ENCODE measurements around the gene DMWD.

DMWD gene

GRCh38 chr19:45785781-45786532, 6.7 kb downstream of the DMWD start:
- DNase-seq (ENCODE audit: low read depth) = no peak

DNA sequence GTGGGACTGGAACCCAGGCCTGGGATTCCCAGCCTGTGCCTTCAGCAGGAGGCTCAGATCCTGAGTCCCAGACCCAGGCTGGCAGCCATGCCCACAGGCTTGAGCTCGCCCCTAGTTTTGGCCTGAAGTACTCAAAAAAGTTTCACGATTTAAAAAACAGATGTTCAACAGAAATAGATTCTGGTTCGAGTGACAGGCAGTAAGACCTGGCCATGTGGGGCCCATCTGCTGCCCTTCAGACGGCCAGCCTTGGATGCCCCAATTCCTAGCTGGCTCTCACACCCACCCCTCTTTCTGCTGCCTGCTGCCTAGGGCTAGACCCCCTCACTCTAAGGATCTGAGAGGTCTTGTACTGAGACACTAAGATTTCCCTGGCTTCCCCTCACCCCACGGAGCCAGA, 7.5 kb downstream of the DMWD start:
- DNase-seq (ENCODE audit: low read depth) = no peak

DNA sequence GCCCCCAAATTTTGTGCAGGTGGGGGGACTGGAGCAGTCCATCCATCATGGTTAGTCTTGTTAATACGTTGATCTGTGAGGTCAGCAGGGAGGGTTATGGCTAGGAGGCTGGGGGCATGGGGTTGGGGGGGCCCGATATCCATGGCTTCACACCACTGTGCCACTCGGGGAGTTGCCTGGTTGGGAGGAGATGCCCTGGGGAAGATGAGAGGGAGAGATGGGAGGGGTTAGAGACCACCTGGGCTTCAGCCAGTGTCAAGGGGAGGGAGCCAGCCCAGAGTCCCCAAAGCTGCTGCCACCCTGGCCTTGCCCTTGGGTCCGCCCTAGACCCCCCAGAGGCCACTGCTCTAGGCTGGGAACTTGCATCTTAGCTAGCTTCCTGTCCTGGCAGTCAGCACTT, 8.5 kb downstream of the DMWD start:
- no peak for DNase-seq (ENCODE audit: low read depth)

- DNase-seq (ENCODE audit: low read depth) = no peak
These were observed 9.5 kb downstream of the DMWD start for GRCh38 chr19:45782820-45783785.

GRCh38 chr19:45782162-45782691, 10.4 kb downstream of the DMWD start, which contains the start of gene DMPK:
DMPK (minus strand) TSS chr19:45782490; CDS start chr19:45782352, 138 bp downstream.
- DNase-seq (ENCODE audit: low read depth) = no peak

DNA sequence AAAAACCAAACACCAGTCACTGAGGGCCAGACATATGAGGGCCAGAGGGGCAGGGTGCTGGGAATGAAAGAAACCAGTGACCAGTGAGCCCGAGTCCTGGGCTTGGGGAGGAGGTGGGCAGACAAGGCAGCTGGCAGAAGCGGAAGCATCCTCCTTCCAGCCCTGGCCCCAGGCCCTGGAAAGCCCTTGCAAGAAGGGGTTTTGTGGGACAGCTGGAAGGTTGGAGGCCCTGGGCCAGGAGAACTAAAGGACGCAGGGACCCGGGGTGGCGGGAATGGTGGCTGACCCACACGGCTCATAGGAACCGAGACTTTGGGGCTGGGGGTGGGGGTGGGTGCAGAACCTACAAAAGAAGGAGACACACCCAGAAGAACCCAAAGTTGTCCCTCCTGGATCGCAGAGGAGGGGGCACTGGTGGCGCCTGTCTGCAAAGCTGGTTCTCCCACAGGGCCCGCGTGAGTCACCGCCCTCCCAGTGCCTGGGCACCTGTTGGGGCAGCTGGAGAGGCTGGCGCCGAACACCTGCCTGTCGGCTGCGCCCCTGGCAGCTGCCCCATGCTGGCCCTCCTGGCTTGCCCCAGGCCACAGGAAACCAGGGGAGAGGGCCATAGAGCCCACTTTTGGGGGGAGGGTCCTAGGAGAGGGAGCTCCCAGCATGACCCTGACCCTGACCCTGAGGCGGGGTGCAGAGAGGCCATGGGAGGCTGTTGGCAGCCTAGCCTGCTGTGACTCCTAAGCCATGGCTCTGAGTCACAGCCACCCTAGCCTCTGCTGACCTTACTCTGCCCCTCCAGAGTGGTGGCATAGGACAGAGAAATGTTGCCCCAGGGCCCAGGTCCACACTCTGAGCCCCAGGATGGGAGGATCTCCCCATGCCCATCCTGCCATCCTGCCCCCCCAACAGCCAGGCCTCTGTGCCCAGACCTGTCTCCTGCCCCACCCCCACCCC, 11.2 kb downstream of the DMWD start:
- no peak for DNase-seq (ENCODE audit: low read depth)

- DNase-seq (ENCODE audit: low read depth) = no peak
These were observed 12.0 kb downstream of the DMWD start for GRCh38 chr19:45780448-45781213.

DNA sequence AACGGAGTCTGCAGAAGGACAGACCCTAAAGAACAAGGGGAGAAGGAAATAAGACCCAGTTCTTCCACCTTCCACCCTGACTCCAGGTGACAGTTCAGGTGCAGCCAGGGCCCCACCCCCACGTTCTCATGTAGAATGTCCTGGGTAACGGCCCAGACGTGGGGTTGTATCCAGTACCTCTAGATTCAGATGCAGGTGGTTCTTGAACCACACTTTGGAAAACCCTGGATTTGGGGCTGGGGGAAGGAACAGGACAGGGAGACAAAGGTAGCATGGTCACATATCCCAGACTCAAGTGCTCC, 12.5 kb downstream of the DMWD start:
- DNase-seq (ENCODE audit: low read depth) = no peak

- DNase-seq (ENCODE audit: low read depth) = peak; percentile 83
These were observed 13.2 kb downstream of the DMWD start for GRCh38 chr19:45779231-45780145.

DNA sequence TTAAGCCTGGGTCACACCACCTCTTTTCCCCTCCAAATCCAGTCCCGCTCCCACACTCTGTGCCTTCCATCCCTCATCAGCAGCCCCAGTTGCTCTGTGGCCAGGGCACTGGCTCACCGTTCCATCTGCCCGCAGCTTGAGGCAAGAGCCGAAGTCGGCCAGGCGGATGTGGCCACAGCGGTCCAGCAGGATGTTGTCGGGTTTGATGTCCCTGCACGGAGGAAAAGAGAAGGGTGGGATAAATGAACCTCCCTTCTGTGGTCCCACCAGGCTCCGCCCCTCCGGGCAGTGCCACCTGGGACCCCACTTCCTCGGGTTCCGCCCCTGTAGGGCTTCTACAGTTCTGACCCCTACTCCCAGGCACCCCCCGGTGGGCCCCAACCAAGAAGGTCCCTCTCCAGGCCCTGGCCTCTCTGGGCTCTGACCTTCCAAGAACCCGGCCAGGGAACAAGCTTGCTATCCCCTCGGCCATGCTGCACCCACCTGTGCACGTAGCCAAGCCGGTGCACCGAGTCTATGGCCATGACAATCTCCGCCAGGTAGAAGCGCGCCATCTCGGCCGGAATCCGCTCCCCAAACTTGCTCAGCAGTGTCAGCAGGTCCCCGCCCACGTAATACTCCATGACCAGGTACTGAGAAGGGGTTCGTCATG, 14.5 kb downstream of the DMWD start:
- no peak for DNase-seq (ENCODE audit: low read depth)

DNA sequence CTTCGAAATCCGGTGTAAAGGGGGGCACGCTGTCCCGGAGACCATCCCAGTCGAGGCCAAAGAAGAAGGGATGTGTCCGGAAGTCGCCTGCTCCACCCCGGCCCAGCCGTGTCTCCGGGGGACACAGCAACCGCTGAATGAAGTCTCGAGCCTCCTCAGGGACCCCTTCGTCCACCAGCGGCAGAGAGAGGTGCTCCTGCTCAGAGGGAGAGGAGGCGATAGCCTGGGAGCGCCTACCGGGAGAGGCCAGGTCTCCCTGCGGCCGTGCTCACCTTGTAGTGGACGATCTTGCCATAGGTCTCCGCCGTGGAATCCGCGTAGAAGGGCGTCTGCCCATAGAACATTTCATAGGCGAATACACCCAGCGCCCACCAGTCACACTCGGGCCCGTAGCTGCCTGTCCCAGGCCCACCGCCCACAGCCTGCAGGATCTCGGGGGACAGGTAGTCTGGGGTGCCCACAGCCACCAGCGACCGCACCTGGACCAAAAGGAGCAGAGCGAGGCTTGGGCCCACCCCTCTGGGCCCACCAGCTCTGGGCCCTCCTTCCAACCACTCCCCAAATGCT, 15.2 kb downstream of the DMWD start:
- no peak for DNase-seq (ENCODE audit: low read depth)

DNA sequence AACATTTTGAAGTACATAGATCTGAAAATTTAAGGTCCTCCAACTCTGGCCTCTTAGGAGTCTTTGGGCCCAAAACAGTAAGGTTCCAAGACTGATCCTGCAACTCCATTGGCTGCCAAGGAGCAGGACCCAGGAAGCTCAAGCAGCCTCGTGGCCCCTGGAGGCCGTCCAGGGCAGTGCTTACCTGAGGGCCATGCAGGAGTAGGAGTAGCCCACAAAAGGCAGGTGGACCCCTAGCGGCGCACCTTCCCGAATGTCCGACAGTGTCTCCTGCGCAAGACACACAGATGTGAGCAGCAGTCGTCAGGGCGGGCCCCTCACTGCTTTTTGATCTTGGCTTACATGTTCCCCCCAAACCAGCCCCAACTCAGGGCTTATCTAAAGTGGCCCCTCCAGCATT, 17.9 kb downstream of the DMWD start:
- no peak for DNase-seq (ENCODE audit: low read depth)

GRCh38 chr19:45773384-45773783, 19.3 kb downstream of the DMWD start:
- no peak for DNase-seq (ENCODE audit: low read depth)

- no peak for DNase-seq (ENCODE audit: low read depth)
These were observed 19.7 kb downstream of the DMWD start for GRCh38 chr19:45772912-45773311.

DNA sequence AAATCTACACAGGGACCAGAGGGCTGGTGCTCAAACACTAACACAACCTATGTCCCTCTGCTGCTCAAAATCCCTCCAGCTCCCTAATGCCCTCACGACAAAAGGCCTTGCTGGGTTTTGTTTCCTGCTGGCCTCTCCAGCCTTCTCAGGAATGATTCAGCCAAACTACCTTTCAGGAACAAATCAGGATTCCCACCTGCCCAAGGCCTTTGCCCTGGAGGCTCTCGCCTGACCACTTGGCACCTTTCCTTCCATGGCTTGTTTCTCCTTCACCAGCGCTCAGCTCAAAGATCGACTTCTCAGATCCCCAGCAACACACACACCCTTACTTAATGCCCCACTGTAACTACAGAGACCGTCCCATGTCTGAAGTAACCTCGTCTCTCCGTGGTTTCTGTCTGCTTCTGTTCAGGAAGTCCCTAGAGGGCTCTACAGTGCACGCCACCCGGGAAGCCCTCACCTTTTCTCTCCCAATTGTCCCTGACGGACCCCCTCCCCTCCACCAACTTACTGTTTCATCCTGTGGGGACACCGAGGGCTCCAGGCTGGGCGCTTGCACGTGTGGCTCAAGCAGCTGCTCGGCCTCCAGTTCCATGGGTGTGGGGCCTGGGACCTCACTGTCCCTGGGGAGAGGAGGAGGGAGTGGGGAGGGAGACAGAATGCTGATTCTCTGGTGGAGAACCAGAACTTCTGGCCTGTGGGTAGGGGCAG, 20.4 kb downstream of the DMWD start:
- DNase-seq (ENCODE audit: low read depth) = no peak

GRCh38 chr19:45771311-45771933, 21.2 kb downstream of the DMWD start:
- no peak for DNase-seq (ENCODE audit: low read depth)

GRCh38 chr19:45770192-45771101, 22.2 kb downstream of the DMWD start:
- peak; percentile 84 for DNase-seq (ENCODE audit: low read depth)
